HT1080 (cell line): ENCODE measurements around the gene PPP2R2C. TPM values are rescaled to one million over a fixed set of nuclear protein-coding genes. Genes with fewer than 3 reads are reported as not detected.

Source experiments
- DNase-seq: peaks from one replicate; pipeline ENCODE4 v3.0.0-alpha.2; 2015; ENCODE audit warnings: low read depth
- total RNA-seq: library from RNA; depleted of rRNA; stranded (reverse); fragments of >200 nt; shearing (Covaris generic); gene quantifications from 2 replicates; pipeline ENCODE4 v1.2.3, GENCODE V29; 2014

PPP2R2C gene
- total RNA-seq, 1 experiment from 2014 or later: 31.7 TPM

GRCh38 chr4:6313216-6313615 is 159.2 kb downstream of the PPP2R2C start:
- DNase-seq: no peak

DNA sequence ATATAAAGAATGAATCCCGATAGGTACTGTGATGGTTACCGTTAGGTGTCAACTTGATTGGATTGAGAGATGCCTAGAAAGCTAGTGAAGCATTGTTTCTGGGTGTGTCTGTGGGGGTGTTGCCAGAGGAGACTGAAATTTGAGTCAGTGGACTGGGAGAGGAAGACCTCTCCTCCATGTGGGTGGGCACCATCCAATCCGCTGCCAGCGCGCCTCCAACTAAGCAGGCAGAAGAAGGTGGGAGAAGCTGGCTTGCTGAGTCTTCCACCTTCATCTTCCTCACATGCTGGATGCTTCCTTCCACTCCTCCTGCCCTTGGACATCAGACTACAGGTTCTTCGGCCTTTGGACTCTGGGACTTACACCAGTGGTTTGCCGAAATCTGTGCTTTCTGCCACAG is 162.6 kb downstream of the PPP2R2C start:
- DNase-seq: no peak

DNA sequence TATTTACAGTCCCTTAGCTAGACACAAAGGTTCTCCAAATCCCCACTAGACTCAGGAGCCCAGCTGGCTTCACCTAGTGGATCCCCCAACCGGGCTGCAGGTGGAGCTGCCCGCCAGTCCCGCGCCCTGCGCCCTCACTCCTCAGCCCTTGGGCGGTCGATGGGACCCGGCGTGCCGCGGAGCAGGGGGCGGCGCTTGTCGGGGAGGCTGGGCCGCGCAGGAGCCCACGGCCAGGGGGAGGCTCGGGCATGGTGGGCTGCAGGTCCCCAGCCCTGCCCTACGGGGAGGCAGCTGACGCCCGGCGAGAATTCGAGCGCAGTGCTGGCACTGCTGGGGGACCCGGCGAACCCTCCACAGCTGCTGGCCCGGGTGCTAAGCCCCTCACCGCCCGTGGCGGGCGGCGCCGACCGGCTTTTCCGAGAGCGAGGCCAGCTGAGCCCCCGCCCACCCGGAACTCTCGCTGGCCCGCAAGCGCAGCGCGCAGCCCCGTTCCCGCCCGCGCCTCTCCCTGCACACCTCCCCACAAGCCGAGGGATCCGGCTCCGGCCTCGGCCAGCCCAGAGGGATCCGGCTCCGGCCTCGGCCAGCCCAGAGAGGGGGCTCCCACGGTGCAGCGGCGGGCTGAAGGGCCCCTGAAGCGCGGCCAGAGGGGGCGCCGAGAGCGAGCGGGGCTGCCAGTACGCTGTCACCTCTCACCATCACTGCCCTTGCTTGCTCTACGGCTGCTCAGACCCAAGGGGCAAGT is 163.3 kb downstream of the PPP2R2C start:
- peak; percentile 52 for DNase-seq

GRCh38 chr4:6307891-6308290 is 164.5 kb downstream of the PPP2R2C start:
- no peak for DNase-seq

DNA sequence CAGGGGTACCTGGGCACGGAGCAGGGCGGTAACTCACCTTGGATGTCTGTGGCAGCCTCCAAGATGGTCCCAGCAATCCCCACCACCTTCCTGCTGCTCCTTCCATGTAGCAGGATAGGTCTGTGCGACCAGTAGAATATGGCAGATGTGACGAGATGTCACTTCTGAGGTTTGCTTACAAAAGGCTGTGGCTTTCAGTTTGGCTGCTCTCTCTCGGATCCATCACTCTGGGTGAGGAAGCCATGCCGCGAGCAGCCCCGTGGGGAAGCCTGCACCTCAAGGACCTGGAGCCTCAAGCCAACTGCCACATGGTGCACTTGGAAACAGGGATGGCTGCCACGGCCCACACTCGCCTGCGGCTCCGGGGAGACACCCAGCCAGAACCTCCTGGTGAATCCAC is 165.2 kb downstream of the PPP2R2C start:
- DNase-seq: no peak

DNA sequence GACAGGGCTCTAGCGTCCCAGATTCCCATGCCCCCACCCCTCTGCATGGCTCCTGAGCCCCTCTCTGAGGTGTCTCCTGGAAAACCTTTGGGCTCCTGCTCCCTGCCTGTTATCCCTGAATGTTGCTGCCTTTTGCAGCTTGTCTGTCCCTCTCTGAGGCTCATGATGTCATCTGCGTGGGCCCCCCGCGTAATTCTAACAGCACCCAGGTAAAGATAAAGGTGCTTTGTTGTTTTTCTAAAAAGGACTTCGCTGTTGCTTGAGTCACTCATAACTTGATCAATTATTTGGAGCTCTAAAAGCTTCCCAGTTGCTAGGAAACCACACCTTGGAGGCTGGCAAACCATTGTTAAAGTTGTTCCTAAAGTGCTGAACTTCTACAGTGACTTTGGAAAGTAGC is 166.1 kb downstream of the PPP2R2C start:
- no peak for DNase-seq

- no peak for DNase-seq
Observed at GRCh38 chr4:6303943-6304342, 168.5 kb downstream of the PPP2R2C start.

DNA sequence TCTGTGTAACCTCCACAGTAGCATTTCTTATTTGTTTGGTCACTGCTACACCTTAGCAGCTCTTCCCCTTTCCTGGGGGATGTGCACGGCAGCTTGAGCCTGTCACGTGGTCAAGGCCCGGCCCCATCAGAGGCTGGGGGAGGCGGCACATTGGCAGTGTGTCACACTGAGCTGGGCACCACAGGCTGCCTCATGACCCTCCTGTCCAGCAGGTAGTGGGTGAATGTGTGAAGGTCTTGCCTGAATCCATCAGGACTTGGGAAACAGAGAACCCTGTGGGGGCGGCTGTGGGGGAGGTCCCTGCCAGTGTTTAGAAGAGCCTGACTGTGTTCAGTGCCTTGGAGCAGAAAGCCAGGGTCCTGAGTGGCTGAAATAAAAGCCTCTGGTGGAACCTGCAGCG is 169.5 kb downstream of the PPP2R2C start:
- no peak for DNase-seq

DNA sequence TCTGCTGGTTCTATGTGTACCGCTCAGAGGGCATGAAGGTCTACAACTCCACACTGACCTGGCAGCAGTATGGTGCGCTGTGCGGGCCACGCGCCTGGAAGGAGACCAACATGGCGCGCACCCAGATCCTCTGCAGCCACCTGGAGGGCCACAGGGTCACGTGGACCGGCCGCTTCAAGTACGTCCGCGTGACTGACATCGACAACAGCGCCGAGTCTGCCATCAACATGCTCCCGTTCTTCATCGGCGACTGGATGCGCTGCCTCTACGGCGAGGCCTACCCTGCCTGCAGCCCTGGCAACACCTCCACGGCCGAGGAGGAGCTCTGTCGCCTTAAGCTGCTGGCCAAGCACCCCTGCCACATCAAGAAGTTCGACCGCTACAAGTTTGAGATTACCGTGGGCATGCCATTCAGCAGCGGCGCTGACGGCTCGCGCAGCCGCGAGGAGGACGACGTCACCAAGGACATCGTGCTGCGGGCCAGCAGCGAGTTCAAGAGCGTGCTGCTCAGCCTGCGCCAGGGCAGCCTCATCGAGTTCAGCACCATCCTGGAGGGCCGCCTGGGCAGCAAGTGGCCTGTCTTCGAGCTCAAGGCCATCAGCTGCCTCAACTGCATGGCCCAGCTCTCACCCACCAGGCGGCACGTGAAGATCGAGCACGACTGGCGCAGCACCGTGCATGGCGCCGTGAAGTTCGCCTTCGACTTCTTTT is 170.5 kb downstream of the PPP2R2C start:
- no peak for DNase-seq

DNA sequence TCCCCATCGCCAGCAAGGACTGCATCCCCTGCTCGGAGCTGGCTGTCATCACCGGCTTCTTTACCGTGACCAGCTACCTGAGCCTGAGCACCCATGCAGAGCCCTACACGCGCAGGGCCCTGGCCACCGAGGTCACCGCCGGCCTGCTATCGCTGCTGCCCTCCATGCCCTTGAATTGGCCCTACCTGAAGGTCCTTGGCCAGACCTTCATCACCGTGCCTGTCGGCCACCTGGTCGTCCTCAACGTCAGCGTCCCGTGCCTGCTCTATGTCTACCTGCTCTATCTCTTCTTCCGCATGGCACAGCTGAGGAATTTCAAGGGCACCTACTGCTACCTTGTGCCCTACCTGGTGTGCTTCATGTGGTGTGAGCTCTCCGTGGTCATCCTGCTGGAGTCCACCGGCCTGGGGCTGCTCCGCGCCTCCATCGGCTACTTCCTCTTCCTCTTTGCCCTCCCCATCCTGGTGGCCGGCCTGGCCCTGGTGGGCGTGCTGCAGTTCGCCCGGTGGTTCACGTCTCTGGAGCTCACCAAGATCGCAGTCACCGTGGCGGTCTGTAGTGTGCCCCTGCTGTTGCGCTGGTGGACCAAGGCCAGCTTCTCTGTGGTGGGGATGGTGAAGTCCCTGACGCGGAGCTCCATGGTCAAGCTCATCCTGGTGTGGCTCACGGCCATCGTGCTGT is 171.2 kb downstream of the PPP2R2C start:
- DNase-seq: no peak

DNA sequence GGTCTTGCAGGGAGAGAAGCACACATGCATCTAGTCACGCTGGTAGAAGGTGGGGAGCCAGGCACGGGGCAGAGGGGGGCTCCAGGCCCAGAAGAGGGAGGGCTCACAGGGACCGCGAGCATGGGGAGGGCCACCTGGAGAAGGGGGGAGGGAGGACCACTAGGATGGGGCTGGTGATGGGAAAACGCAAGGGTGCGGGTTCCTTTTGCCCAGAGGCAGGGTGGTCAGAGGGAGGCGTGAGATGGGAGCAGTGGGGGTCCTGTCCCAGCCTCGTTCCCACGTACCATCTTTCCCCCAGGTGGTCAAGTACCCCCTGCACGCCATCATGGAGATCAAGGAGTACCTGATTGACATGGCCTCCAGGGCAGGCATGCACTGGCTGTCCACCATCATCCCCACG is 172.1 kb downstream of the PPP2R2C start:
- DNase-seq: no peak

DNA sequence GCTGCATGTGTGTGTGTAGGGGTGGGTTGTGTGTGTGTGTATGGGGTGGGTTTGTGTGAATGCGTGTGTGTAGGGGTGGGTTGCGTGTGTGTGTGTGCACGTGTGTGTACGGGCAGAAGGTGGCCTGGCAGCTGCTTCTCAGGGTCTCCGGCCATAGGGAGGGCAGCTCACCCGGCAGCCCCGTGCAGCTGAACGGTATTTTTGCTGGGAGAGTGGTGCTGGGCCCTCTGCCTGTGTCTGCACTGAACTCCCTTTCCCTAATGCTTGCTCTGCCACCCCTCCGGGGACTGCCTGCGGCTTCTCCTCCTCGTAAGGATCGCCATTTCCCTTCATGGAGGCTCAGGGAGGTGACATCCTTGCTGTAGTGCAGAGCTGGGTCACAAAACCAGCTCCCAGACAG is 172.5 kb downstream of the PPP2R2C start:
- no peak for DNase-seq

DNA sequence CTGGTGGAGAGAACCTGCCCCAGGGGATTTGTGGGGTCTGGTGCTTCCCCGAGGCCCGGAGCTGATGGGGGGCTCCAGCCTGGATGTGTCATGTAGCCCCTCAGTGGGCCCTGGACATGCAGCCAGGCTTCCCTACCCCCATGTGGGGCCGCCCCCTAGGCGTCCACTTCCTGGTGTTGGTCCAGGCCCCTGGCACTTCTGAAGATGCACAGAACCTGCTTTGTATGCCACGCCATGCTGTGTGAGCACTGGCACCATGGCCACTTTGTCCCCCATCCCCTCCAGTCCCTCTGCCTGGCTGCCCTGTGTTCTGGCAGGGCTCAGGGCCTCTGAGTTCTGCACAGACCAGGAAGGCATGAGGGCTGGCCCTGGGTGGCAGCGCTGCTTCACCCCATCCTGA is 173.6 kb downstream of the PPP2R2C start:
- DNase-seq: no peak

DNA sequence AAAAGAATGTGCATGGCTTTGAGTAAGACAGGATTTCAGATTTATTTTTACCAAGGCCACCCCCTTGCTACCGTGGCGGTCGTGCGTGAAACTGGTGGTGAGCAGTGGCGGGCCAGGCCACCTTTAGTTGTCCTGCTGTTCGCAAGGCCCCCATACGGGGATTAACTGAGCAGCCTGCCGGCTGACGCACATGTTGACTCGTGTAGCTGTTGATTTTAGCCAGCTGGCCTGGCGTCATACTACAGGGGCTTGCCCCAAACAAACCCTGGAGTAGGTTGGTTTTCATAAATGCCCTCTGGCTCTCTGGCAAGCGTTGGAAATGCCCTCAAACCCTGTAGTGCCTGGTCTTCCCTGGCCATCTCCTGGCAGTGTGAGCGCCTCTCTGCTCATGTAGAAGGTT is 174.4 kb downstream of the PPP2R2C start:
- DNase-seq: no peak

DNA sequence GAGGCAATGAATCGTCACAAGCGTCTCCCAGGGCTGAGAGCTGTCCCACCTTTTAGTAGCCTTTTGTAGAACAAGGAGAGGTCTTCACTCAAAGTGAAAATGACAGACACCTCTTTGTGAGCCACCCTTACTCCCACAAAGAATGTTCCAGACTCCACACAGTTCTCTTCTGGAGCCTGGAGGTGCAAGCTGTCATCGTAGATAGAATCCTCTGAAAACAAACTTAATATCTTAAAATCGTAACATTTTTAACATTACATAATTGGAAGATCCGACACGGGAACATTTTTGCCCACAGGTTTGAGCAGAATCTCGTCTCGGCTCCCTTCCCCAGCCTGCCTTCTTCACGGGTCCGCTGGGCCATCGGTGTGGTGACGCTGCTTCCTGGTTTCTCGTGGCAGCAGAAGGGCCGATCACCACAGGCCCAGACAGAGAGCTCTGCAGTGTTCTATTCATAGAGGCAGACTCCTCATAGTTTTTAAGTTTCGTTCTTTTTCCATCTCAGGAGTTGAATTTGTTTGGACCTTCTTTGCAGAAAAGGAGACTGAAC is 175.1 kb downstream of the PPP2R2C start:
- DNase-seq: no peak

DNA sequence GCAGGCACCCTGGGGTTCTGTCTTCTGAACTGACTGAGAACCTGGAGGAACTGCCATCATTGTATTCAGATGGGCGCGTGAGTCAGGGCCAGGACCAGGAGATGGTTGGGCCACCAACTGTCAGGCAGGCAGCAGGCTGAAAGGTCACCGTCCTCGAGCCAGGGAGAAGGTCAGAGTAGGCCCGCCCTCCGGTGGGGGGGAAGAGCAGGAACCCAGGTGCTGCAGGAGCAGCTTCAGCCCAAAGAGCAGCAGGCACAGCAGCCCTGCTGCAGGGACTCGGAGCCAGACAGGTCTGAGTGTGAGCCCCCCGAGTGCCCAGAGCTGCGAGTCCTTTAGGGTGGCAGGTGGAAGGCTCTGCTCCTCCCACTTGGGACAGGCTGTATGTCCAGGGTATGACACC is 176.4 kb downstream of the PPP2R2C start:
- no peak for DNase-seq

GRCh38 chr4:6295495-6295894 is 176.9 kb downstream of the PPP2R2C start:
- no peak for DNase-seq

DNA sequence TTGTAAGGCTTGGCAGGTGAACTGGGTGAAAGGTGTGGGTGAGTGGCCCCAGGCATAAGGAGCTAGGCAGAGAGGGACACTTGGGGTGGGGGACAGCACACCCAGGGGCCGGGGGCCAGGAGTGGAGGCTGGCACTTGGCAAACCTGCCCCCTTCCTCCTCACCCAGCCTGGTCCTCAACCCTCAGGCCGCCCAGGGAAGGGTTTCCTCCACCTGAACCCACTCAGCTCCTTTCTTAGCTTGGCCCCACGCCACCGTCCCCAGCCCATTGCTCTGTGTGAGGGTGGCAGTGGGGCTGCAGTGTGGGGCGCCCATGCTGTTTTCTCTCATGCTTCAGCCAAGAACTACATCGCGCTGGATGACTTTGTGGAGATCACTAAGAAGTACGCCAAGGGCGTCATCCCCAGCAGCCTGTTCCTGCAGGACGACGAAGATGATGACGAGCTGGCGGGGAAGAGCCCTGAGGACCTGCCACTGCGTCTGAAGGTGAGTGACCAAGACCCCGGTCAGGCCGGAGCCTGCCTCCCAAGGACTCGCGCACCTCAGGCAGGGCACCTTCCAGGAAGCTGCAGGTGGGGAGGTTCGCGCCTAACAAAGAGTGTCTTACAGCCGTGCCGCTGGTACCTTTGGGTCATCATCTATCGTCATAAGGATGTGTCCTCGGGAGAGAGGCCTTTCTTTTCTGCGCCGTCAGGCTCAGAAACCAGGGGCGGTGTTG is 177.6 kb downstream of the PPP2R2C start:
- no peak for DNase-seq

DNA sequence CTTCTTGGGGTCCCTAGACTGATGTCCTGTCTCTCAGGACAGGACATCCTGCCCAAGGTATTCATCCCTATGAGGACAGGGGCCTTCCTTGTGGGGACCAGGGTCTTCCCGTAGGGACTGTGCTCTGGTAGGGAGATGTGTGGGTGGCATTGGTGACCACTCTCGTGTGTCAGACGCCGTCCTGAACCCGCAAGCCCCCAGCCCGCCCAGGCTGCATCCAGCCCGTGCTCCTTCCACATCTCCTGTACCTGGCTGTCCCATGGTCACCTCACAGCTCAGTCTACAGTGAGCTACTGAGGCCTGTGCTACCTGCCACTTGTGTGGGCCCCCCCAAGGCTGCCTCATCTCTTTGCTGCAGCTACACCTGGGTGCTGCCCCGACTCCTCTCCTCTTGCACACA is 178.8 kb downstream of the PPP2R2C start:
- DNase-seq: no peak

- no peak for DNase-seq
Observed at GRCh38 chr4:6293097-6293445, 179.3 kb downstream of the PPP2R2C start.

DNA sequence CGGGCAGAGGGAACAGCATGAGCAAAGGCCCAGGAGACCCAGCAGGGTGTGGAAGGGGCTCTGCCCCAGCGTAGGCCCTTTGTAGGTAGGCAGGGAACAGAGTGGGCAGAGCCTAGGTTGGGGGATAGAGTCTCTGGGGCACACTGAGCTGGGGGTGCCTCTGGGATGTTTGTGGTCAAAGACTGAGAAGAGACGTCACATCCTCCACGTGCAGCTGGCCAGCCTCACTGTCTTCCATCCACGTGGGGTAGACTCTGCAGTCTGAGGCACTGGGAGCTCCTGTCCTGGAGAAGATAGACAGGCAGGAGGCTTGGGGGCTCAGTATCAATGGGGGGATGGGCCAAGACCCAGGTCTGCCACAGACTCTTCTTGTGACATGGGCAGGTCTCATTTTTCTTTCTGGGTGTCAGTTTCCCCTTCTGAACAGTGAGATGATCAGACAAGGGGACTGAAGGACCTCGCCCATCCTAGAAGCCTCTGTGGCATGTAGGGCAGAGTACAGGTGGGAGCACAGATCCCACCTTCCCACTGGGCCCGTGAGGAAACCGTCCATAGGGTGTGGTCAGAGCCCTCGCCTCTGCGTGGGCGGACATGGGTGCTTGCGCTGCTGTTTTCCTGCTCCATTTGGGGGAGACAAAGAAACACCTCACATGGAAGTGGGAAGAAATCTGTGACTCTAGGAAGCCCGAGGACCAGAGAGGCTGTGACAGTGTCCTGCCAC is 179.9 kb downstream of the PPP2R2C start:
- no peak for DNase-seq
